HL-60 (cell line): ENCODE data around the gene GSK3B.

Experiments
- DNase-seq, 2 experiments: peaks; one replicate each; pipeline ENCODE4 v3.0.0-alpha.2; 2010 to 2020; ENCODE audit warnings: low read depth in 1 of 2, low spot score in 1 of 2
- H3K27ac ChIP-seq: fragments of 250-450 bp; sonication (Bioruptor Pico); replicated peaks from 2 replicates; pipeline ENCODE4 v1.5.1; 2020; ENCODE audit warnings: mild to moderate bottlenecking, moderate library complexity
- H3K27me3 ChIP-seq: fragments of 250-450 bp; sonication (Bioruptor Pico); 2 replicates; pipeline ENCODE4 v1.5.1; 2021; ENCODE audit warnings: mild to moderate bottlenecking, moderate library complexity; ENCODE audit not compliant: insufficient read depth, poor library complexity, severe bottlenecking
- H3K4me3 ChIP-seq: replicated peaks from 2 replicates; pipeline ENCODE4 v1.5.1; 2011; ENCODE audit warnings: mild to moderate bottlenecking, control low read depth, low read length; ENCODE audit not compliant: insufficient read depth
- GABPA ChIP-seq: IDR thresholded peaks from 2 replicates; pipeline ENCODE4 v1.6.1; 2012; ENCODE audit warnings: low read depth
- POLR2AphosphoS5 ChIP-seq: IDR thresholded peaks from 2 replicates; pipeline ENCODE4 v1.6.1; 2012; ENCODE audit warnings: low read depth
- REST ChIP-seq: IDR thresholded peaks from 2 replicates; pipeline ENCODE4 v1.6.1; 2012; ENCODE audit warnings: low read depth; ENCODE audit not compliant: insufficient replicate concordance
- SPI1 ChIP-seq: IDR thresholded peaks from 2 replicates; pipeline ENCODE4 v1.6.1; 2012; ENCODE audit warnings: low read depth, mild to moderate bottlenecking, borderline replicate concordance
- TF ChIP-seq, protein P1 (sequence below): IDR thresholded peaks from one replicate; pipeline ENCODE4 v1.5.1; 2011; ENCODE audit warnings: low read length, control low read depth, inconsistent platforms; ENCODE audit not compliant: insufficient read depth

Gene GSK3B

GRCh38 chr3:120067083-120067482, 27.2 kb downstream of the GSK3B start:
- no peak overlapping the region for H3K27ac ChIP-seq

DNA sequence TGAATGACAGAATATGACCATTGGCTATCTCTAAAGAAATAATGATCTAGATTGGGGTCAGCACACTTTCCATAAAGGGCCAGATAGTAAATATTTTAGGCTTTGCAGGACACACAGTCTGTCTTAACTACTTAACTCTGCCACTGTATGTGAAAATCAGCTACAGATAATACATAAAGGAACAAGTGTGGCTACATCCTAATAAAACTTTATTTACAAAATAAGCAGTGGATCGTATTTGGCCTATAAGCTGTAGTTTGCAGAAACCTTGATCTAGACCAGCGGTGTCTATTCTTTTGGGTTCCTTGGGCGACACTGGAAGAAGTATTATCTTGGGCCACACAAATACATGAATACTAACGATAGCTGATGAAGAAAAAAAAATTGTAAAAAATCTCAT, 27.6 kb downstream of the GSK3B start:
- Histone ChIP-seq H3K27ac (no peak overlapping the region), H3K27me3 (no peaks in the 10 kb centered on the region), H3K4me3 (no peak overlapping the region)
- no peak for DNase-seq
- no peak for TF ChIP-seq REST
- no peak for TF ChIP-seq SPI1

More at GRCh38 chr3:120067083-120067482, 27.2 kb downstream of the GSK3B start:
- DNase-seq = no peak
- Histone ChIP-seq H3K4me3 (no peak overlapping the region), H3K27me3 (no peaks in the 10 kb centered on the region)
- TF ChIP-seq POLR2AphosphoS5 = no peak
- TF ChIP-seq REST = no peak
- TF ChIP-seq SPI1 = no peak
- TF ChIP-seq, protein P1, sequence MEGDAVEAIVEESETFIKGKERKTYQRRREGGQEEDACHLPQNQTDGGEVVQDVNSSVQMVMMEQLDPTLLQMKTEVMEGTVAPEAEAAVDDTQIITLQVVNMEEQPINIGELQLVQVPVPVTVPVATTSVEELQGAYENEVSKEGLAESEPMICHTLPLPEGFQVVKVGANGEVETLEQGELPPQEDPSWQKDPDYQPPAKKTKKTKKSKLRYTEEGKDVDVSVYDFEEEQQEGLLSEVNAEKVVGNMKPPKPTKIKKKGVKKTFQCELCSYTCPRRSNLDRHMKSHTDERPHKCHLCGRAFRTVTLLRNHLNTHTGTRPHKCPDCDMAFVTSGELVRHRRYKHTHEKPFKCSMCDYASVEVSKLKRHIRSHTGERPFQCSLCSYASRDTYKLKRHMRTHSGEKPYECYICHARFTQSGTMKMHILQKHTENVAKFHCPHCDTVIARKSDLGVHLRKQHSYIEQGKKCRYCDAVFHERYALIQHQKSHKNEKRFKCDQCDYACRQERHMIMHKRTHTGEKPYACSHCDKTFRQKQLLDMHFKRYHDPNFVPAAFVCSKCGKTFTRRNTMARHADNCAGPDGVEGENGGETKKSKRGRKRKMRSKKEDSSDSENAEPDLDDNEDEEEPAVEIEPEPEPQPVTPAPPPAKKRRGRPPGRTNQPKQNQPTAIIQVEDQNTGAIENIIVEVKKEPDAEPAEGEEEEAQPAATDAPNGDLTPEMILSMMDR = no peak
- TF ChIP-seq GABPA = no peak

- Histone ChIP-seq H3K27ac (no peak overlapping the region), H3K27me3 (no peaks in the 10 kb centered on the region), H3K4me3 (no peak overlapping the region)
- DNase-seq = no peak
- no peak for TF ChIP-seq GABPA
- no peak for TF ChIP-seq REST
- TF ChIP-seq, protein P1 = no peak
- no peak for TF ChIP-seq SPI1
- TF ChIP-seq POLR2AphosphoS5 = no peak
Observed at GRCh38 chr3:120064641-120065040, 29.6 kb downstream of the GSK3B start.

GRCh38 chr3:120062474-120062873, 31.8 kb downstream of the GSK3B start:
- no peaks in the 10 kb centered on the region for H3K27me3 ChIP-seq
- no peak for DNase-seq
- no peak for TF ChIP-seq GABPA
- TF ChIP-seq REST = peak; percentile 92
- TF ChIP-seq, protein P1 = no peak
- TF ChIP-seq SPI1 = no peak
- no peak overlapping the region for H3K27ac ChIP-seq
- no peak overlapping the region for H3K4me3 ChIP-seq
